H1 (cell line): ENCODE measurements around the gene FOXK1. TPM values are rescaled to one million over a fixed set of nuclear protein-coding genes. Genes with fewer than 3 reads are reported as not detected.

Source experiments
- CREB1 ChIP-seq: IDR thresholded peaks from 2 replicates; pipeline ENCODE4 v1.6.1; 2012; ENCODE audit warnings: inconsistent platforms
- GTF2F1 ChIP-seq: IDR thresholded peaks from 2 replicates; pipeline ENCODE4 v1.6.1; 2012; ENCODE audit warnings: low read depth, low read length, improper control_type of control experiment, borderline replicate concordance
- JUN ChIP-seq: IDR thresholded peaks from 2 replicates; pipeline ENCODE4 v1.6.1; 2011; ENCODE audit warnings: low read depth, mild to moderate bottlenecking, improper control_type of control experiment, low read length
- KDM5A ChIP-seq: fragments of 200-600 bp; IDR thresholded peaks from 2 replicates; pipeline ENCODE4 v1.7.1; 2012; ENCODE audit warnings: mild to moderate bottlenecking, low read length, inconsistent platforms, mixed read lengths
- RXRA ChIP-seq: IDR thresholded peaks from 2 replicates; pipeline ENCODE4 v1.6.1; 2011; ENCODE audit warnings: low read depth, mild to moderate bottlenecking, low read length, moderate library complexity; ENCODE audit not compliant: insufficient read depth
- SP2 ChIP-seq: IDR thresholded peaks from 2 replicates; pipeline ENCODE4 v1.6.1; 2012; ENCODE audit warnings: mild to moderate bottlenecking, low read length, inconsistent platforms
- SP4 ChIP-seq: IDR thresholded peaks from 2 replicates; pipeline ENCODE4 v1.6.1; 2012; ENCODE audit warnings: low read length, inconsistent platforms
- polyA plus RNA-seq, 7 experiments: library from polyadenylated mRNA; depleted of rRNA in 3 of 7; stranded (reverse) in 5 of 7; unstranded in 2 of 7; fragments of >200 nt in 5 of 7; fragments of 200-250 nt in 2 of 7; gene quantifications; 1 replicate in 5 of 7; 2 replicates in 1 of 7; 4 replicates in 1 of 7; pipeline versions ENCODE4 v1.2.1 to v1.2.3, GENCODE V29; 2011 to 2013; ENCODE audit warnings: missing spikeins in 2 of 7, mixed read lengths in 2 of 7
- total RNA-seq: library from RNA; stranded (reverse); fragmentation: NEBNext Ultra II Directional; extraction: Animal tissue kit (Norgen Biotek cat#: 25700); gene quantifications from 2 replicates; pipeline ENCODE4 v1.2.1, GENCODE V29; 2021
- TF ChIP-seq, protein P1 (sequence below): IDR thresholded peaks from 2 replicates; pipeline ENCODE4 v1.6.1; 2011; ENCODE audit warnings: low read depth, mild to moderate bottlenecking, low read length; ENCODE audit not compliant: insufficient read depth

FOXK1 gene
- total and polyA plus RNA-seq, 2 of the 8 experiments (the other 6 are each of a cell fraction or from before 2014, with no cell fraction given), result 2.0 to 8.5 TPM

GRCh38 chr7:4791101-4791737 is 109.1 kb downstream of the FOXK1 start (continued):
- TF ChIP-seq KDM5A, result no peak
- no peak for TF ChIP-seq SP2
- TF ChIP-seq JUN, result no peak
- no peak for TF ChIP-seq CREB1
- TF ChIP-seq GTF2F1, result no peak
- TF ChIP-seq SP4, result no peak
- TF ChIP-seq, protein P1, sequence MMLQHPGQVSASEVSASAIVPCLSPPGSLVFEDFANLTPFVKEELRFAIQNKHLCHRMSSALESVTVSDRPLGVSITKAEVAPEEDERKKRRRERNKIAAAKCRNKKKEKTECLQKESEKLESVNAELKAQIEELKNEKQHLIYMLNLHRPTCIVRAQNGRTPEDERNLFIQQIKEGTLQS, result no peak
- no peak for TF ChIP-seq RXRA
